K562 (cell line): ENCODE results near the gene CPNE9. TPM values are rescaled to one million over a fixed set of nuclear protein-coding genes. Genes with fewer than 3 reads are reported as not detected.

Experiments used
- ATAC-seq: fragments of 200-7000 bp; cut with Tn5 transposase; 3 replicates; pipeline ENCODE4 v1.9.1; 2020; ENCODE audit warnings: moderate library complexity
- BruUV-seq: library from RNA; stranded (reverse); fragments of 400-500 nt; replicated peaks from 2 replicates; lab custom pipeline; 2021; lab: Mats Ljungman, UMichigan
- CTCF ChIA-PET: fragments of 300-600 bp; formaldehyde crosslinking; extraction: SDS; loops from one replicate; lab custom pipeline; 2021; ENCODE audit warnings: low intra/inter-chr PET ratio; lab: Yijun Ruan, JAX
- POLR2A ChIA-PET: fragments of 300-600, 350-650 bp; sonication (Branson Sonifier 250); formaldehyde crosslinking; extraction: SDS; loops from one replicate; lab custom pipeline; 2021; ENCODE audit warnings: antibody characterized with exemption, inconsistent platforms; lab: Yijun Ruan, JAX
- DNase-seq, 4 experiments: peaks; one replicate each; pipeline versions ENCODE4 v3.0.0 to v3.0.0-alpha.2; 2011 to 2018; ENCODE audit warnings: low spot score in 3 of 4, mixed read lengths in 3 of 4; ENCODE audit errors: extremely low read depth in 1 of 4
- FAIRE-seq: peaks from 2 replicates; lab custom pipeline; 2011; peaks lifted over from hg19 to GRCh38; lab: Jason Lieb, UNC
- H2AFZ ChIP-seq: 2 replicates; pipeline ENCODE4 v1.6.0; 2011; ENCODE audit warnings: low read depth, low read length, control low read depth, inconsistent platforms
- H3K27ac ChIP-seq: fragments of 200-600 bp; 3 replicates; pipeline ENCODE4 v1.8.0; 2011; ENCODE audit warnings: low read depth, mild to moderate bottlenecking, control low read depth, inconsistent platforms, low read length, moderate library complexity, mixed read lengths; ENCODE audit errors: extremely low read depth
- H3K27me3 ChIP-seq, 2 experiments: fragments of 300-600 bp in 1 of 2; 2 replicates in 1 of 2; 3 replicates in 1 of 2; pipeline versions ENCODE4 v1.6.0 to v1.8.0; 2011; ENCODE audit warnings: inconsistent platforms in 2 of 2, low read length in 2 of 2, mild to moderate bottlenecking in 1 of 2, mixed read lengths in 1 of 2, moderate library complexity in 1 of 2; ENCODE audit not compliant: control insufficient read depth in 2 of 2, insufficient read depth in 2 of 2
- H3K36me3 ChIP-seq: fragments of 300-600 bp; 3 replicates; pipeline ENCODE4 v1.8.0; 2011; ENCODE audit warnings: mild to moderate bottlenecking, low read length, inconsistent platforms; ENCODE audit not compliant: control insufficient read depth, insufficient read depth
- H3K4me1 ChIP-seq, 2 experiments: fragments of 200-600 bp in 1 of 2; replicated peaks in 1 of 2; 2 replicates in 1 of 2; 3 replicates in 1 of 2; pipeline versions ENCODE4 v1.5.1 to v1.8.0; 2011; ENCODE audit warnings: inconsistent platforms in 2 of 2, low read length in 2 of 2, mild to moderate bottlenecking in 1 of 2, mixed read lengths in 1 of 2, moderate library complexity in 1 of 2; ENCODE audit not compliant: control insufficient read depth in 2 of 2, insufficient read depth in 2 of 2
- H3K4me2 ChIP-seq: 2 replicates; pipeline ENCODE4 v1.6.1; 2011; ENCODE audit warnings: low read length, control low read depth, inconsistent platforms, mixed read lengths; ENCODE audit not compliant: insufficient read depth
- H3K4me3 ChIP-seq: fragments of 200-600 bp; sonication (generic), shearing (Covaris generic); 2 replicates; pipeline ENCODE4 v1.5.1; 2016; ENCODE audit warnings: control low read depth, inconsistent platforms
- H3K79me2 ChIP-seq: fragments of 200-600 bp; 3 replicates; pipeline ENCODE4 v1.8.0; 2011; ENCODE audit warnings: low read length, inconsistent platforms; ENCODE audit not compliant: control insufficient read depth, insufficient read depth
- H3K9ac ChIP-seq, 2 experiments: 2 replicates each; pipeline versions ENCODE4 v1.6.0 to v1.6.1; 2011; ENCODE audit warnings: low read depth in 2 of 2, low read length in 2 of 2, control low read depth in 1 of 2, inconsistent platforms in 1 of 2, mild to moderate bottlenecking in 1 of 2, mixed read lengths in 1 of 2; ENCODE audit not compliant: insufficient read depth in 1 of 2
- H3K9me1 ChIP-seq: one replicate; pipeline ENCODE4 v1.6.0; 2011; ENCODE audit warnings: inconsistent platforms, mild to moderate bottlenecking, low read length, moderate library complexity; ENCODE audit not compliant: control insufficient read depth, insufficient read depth
- H3K9me3 ChIP-seq: replicated peaks from 2 replicates; pipeline ENCODE4 v1.5.1; 2011; ENCODE audit warnings: low read depth, low read length, inconsistent platforms; ENCODE audit not compliant: control insufficient read depth, insufficient read depth
- H4K20me1 ChIP-seq: replicated peaks from 2 replicates; pipeline ENCODE4 v1.6.1; 2011; ENCODE audit warnings: low read length, inconsistent platforms, mixed read lengths; ENCODE audit not compliant: control insufficient read depth, insufficient read depth
- ATF6 ChIP-seq: sonication (generic); formaldehyde crosslinking; IDR thresholded peaks from 2 replicates; pipeline ENCODE4 v1.4.0; 2020; ENCODE audit warnings: mild to moderate bottlenecking, missing genetic modification reagents
- POLR2G ChIP-seq: fragments of 200-400 bp; formaldehyde crosslinking; IDR thresholded peaks from 2 replicates; pipeline ENCODE4 v1.6.1; 2017; ENCODE audit warnings: low read depth, mild to moderate bottlenecking, antibody characterized with exemption, low read length, moderate library complexity
- WHSC1 ChIP-seq: IDR thresholded peaks from one replicate; pipeline ENCODE4 v1.6.1; 2012; ENCODE audit warnings: low read length, control low read depth, inconsistent platforms
- WGBS: fragments of 100-300 bp; shearing (Covaris generic); methylation state at CpG from one replicate; pipeline ENCODE4 v1.1.6; 2016; ENCODE audit warnings: low coverage, mixed read lengths; ENCODE audit not compliant: insufficient coverage; ENCODE audit errors: missing lambda C conversion rate; 5-methylcytosine and 5-hydroxymethylcytosine counted together
- in situ Hi-C: fragments of 300-500 bp; cut with MboI; formaldehyde crosslinking; loops from 4 replicates; pipeline ENCODE4 v1.15.0; 2018; ENCODE audit warnings: inconsistent platforms, mixed read lengths
- intact Hi-C: fragments of 100-400 bp; cut with micrococcal nuclease; formaldehyde crosslinking; loops from 2 replicates; pipeline ENCODE4 v1.14.2; 2022
- polyA plus RNA-seq, 8 experiments: library from polyadenylated mRNA; depleted of rRNA in 4 of 8; stranded (reverse) in 5 of 8; unstranded in 3 of 8; fragments of >200 nt; fragmentation: Nextera tagmentation in 2 of 8; fragmentation: Illumina TruSeq in 1 of 8; extraction: Ambion mirVana in 2 of 8; extraction: Trizol in 1 of 8; gene quantifications; 2 replicates each; pipeline versions ENCODE4 v1.2.1 to v1.2.3, GENCODE V29; 2011 to 2014; ENCODE audit warnings: inconsistent platforms in 1 of 8, missing spikeins in 1 of 8
- total RNA-seq, 7 experiments: library from RNA; depleted of rRNA in 6 of 7; stranded (reverse); fragments of >200 nt in 6 of 7; fragmentation: Illumina TruSeq in 2 of 7; extraction: Trizol in 2 of 7; gene quantifications; 2 replicates each; pipeline versions ENCODE4 v1.2.1 to v1.2.3, GENCODE V29; 2011 to 2021; ENCODE audit warnings: low replicate concordance in 1 of 7

CPNE9 gene
- total and polyA plus RNA-seq, 9 of the 15 experiments (the other 6 are each of a cell fraction or from before 2014, with no cell fraction given): 0.22 to 0.56 (median 0.29) TPM; not detected in 3

DNA sequence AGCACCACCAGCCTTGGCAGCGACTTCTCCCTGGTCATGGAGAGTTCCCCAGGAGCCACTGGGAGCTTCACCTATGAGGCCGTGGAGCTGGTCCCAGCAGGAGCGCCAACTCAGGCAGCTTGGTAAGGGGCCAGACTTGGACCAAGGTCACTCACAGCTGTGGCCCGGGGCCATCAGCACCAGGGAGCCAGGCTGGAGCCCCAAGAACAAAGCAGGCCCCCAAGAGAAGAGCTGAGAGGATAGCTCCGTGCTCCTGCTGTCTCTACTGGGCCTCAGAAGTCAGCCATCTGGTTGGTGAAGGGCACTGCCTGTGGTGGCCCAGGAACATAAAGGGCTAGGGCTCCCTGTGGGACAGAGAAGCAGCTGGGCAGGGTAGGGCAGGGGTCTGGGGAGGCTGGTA is 14.7 kb upstream of the CPNE9 start:
- TF ChIP-seq POLR2G (peak; percentile 34; the same call in 1 of the 2 replicates), ATF6 (no peak), WHSC1 (no peak)
- H4K20me1 ChIP-seq: no peaks in the 10 kb centered on the region; the same call in 1 of the 2 replicates
- H3K9me1 ChIP-seq: no peaks in the 10 kb centered on the region
- no peaks in the 10 kb centered on the region for H3K79me2 ChIP-seq
- POLR2A ChIA-PET: interaction anchor here (0.6 to 3.5 kb wide), 5 partner anchors 10 to 110 kb away, joined by 3 to 15 read pairs (median 4); partner anchors contain the start of gene MTMR14
- no peak overlapping the region for H3K27ac ChIP-seq
- intact Hi-C loops: no loop called here
- H3K4me1 ChIP-seq: peaks cover 20 to 26% of the 10 kb centered on the region in 2 experiments; a peak in 4 of 5 replicates
- no peaks in the 10 kb centered on the region for H3K9me3 ChIP-seq
- no peak overlapping the region for H2AFZ ChIP-seq
- WGBS: 98% methylated on average over 4 of the region's 5 CpGs
- H3K4me3 ChIP-seq: no peak overlapping the region
- ATAC-seq: no peak
- CTCF ChIA-PET: no interaction called here
- H3K4me2 ChIP-seq: no peak overlapping the region
- no peak overlapping the region for H3K9ac ChIP-seq
- peaks cover 96% of the 10 kb centered on the region; the same call in 2 of the 3 replicates for H3K36me3 ChIP-seq
- no peaks in the 10 kb centered on the region for H3K27me3 ChIP-seq
- BruUV-seq: no TSS peak
- DNase-seq: no peak
- no peak for FAIRE-seq
- in situ Hi-C loops: no loop called here
